ENCODE data around the gene SLC44A3.
A peak's percentile ranks its signal among the peaks of the same experiment; 100 is the strongest.

Gene SLC44A3, protein sequence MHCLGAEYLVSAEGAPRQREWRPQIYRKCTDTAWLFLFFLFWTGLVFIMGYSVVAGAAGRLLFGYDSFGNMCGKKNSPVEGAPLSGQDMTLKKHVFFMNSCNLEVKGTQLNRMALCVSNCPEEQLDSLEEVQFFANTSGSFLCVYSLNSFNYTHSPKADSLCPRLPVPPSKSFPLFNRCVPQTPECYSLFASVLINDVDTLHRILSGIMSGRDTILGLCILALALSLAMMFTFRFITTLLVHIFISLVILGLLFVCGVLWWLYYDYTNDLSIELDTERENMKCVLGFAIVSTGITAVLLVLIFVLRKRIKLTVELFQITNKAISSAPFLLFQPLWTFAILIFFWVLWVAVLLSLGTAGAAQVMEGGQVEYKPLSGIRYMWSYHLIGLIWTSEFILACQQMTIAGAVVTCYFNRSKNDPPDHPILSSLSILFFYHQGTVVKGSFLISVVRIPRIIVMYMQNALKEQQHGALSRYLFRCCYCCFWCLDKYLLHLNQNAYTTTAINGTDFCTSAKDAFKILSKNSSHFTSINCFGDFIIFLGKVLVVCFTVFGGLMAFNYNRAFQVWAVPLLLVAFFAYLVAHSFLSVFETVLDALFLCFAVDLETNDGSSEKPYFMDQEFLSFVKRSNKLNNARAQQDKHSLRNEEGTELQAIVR

DNA sequence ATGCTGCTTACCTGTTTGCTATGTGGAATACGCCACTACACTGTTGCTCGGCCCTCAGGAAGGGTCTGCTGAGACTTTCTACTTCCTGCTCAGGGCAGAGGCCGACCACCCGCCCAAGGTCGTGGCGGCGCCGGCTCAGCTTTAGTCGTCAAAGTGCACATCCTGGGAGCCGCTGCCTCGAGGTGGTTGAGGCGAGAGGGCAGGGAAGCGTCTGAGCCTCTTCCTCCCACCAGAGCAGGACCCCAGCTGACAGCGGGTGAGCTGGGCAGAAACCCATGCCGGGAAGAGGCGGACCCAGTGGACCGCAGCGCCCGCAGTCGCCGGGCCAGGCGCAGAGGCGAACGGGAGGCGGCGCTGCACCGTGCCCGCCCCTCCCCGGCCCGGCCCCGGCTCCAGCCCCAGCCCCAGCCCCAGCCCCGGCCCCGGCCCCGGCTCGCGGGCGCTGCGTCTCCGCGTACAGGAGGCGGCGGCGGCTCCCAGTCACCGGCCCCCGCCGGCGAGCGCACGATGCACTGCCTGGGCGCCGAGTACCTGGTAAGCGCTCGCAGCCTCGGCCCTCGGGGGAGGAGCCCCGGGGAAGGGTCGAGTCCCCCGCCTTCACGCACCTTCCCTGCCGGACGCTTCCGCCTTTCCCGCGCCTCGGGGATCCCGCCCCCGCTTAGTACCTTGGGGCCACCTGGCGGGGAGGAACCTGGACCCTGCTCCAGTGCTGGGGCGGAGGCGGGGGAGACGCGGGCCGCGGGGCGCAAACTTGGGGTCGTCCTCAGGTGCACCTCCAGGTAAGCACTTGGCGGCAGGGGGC, at the start of gene SLC44A3:
TSS of gene SLC44A3 (plus strand) at position 413 of the 802 bp plus-strand sequence. CDS start at position 508, 95 bp downstream.
- H2AFZ ChIP-seq (ENCODE audit: low read length): peak within 1 kb of the TSS; percentile 94
- H3K9me3 ChIP-seq (ENCODE audit: insufficient read depth, low read depth, low read length): peaks cover 4% of the 10 kb centered on the region; the same call in 1 of the 2 replicates
- TF ChIP-seq, protein P1, sequence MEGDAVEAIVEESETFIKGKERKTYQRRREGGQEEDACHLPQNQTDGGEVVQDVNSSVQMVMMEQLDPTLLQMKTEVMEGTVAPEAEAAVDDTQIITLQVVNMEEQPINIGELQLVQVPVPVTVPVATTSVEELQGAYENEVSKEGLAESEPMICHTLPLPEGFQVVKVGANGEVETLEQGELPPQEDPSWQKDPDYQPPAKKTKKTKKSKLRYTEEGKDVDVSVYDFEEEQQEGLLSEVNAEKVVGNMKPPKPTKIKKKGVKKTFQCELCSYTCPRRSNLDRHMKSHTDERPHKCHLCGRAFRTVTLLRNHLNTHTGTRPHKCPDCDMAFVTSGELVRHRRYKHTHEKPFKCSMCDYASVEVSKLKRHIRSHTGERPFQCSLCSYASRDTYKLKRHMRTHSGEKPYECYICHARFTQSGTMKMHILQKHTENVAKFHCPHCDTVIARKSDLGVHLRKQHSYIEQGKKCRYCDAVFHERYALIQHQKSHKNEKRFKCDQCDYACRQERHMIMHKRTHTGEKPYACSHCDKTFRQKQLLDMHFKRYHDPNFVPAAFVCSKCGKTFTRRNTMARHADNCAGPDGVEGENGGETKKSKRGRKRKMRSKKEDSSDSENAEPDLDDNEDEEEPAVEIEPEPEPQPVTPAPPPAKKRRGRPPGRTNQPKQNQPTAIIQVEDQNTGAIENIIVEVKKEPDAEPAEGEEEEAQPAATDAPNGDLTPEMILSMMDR (conservative IDR thresholded peaks at IDR 0.05; ENCODE audit: low read length): peak; percentile 15; the same call in 1 of the 2 replicates
- no peak for TF ChIP-seq EZH2phosphoT487 (IDR thresholded peaks at IDR 0.05; ENCODE audit: borderline replicate concordance)
- H3K27me3 ChIP-seq (ENCODE audit: insufficient read depth, low read length, poor library complexity, severe bottlenecking): no peaks in the 10 kb centered on the region
- peak within 1 kb of the TSS; percentile 70 for H3K9ac ChIP-seq (ENCODE audit: low read depth, low read length, poor library complexity, severe bottlenecking)
- H3F3A ChIP-seq (ENCODE audit: low read depth): no peaks in the 10 kb centered on the region
- no peaks in the 10 kb centered on the region for H3K36me3 ChIP-seq (ENCODE audit: insufficient read depth, low read length)
- peaks cover 12% of the 10 kb centered on the region for H3K79me2 ChIP-seq (ENCODE audit: insufficient read depth, low read length)
- H3K4me2 ChIP-seq (ENCODE audit: low read depth, low read length, poor library complexity, severe bottlenecking): peak within 1 kb of the TSS; percentile 97
- peaks cover 35% of the 10 kb centered on the region for H3K4me1 ChIP-seq (ENCODE audit: insufficient read depth, low read length, poor library complexity, severe bottlenecking)
- peak within 1 kb of the TSS; percentile 85 for H3K4me3 ChIP-seq (ENCODE audit: low read length, poor library complexity, severe bottlenecking)
- no peaks in the 10 kb centered on the region for H3K9me2 ChIP-seq (replicated peaks; ENCODE audit: low read depth, low read length)
- H4K20me1 ChIP-seq (ENCODE audit: insufficient read depth, low read length, poor library complexity, severe bottlenecking): no peaks in the 10 kb centered on the region

DNA sequence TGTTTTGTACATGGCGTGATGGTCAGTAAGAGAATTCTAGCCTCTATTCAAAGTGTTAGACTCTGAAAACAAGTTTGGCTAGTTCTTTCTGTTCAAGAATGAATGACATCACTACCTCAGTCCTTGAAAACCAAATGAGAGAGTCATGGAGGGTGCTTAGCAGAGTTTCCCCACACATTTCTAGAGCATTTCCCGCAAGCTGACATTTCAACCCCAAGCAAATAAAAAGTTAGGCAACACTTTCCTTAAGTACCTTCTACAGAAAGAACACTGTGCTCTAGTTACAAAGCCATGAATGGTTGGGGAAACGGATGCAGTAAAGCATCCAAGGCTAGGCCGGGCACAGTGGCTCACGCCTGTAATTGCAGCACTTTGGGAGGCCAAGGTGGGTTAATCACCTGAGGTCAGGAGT, 47.9 kb upstream of the SLC44A3 start:
- peaks cover 14% of the 10 kb centered on the region for H3K4me1 ChIP-seq (ENCODE audit: insufficient read depth, low read length, poor library complexity, severe bottlenecking)
- H3K27me3 ChIP-seq (ENCODE audit: insufficient read depth, low read length, poor library complexity, severe bottlenecking): no peaks in the 10 kb centered on the region
- no peak overlapping the region for H3K4me2 ChIP-seq (ENCODE audit: low read depth, low read length, poor library complexity, severe bottlenecking)
- H3K9ac ChIP-seq (ENCODE audit: low read depth, low read length, poor library complexity, severe bottlenecking): no peak overlapping the region
- no peaks in the 10 kb centered on the region for H3K36me3 ChIP-seq (ENCODE audit: insufficient read depth, low read length)
- no peaks in the 10 kb centered on the region for H4K20me1 ChIP-seq (ENCODE audit: insufficient read depth, low read length, poor library complexity, severe bottlenecking)
- no peak overlapping the region for H3K4me3 ChIP-seq (ENCODE audit: low read length, poor library complexity, severe bottlenecking)
- H3F3A ChIP-seq (ENCODE audit: low read depth): no peaks in the 10 kb centered on the region
- H3K79me2 ChIP-seq (ENCODE audit: insufficient read depth, low read length): no peaks in the 10 kb centered on the region
- TF ChIP-seq, protein P1 (conservative IDR thresholded peaks at IDR 0.05; ENCODE audit: low read length): no peak
- no peak for TF ChIP-seq EZH2phosphoT487 (IDR thresholded peaks at IDR 0.05; ENCODE audit: borderline replicate concordance)
- no peaks in the 10 kb centered on the region for H3K9me3 ChIP-seq (ENCODE audit: insufficient read depth, low read depth, low read length)
- H3K9me2 ChIP-seq (replicated peaks; ENCODE audit: low read depth, low read length): no peaks in the 10 kb centered on the region
- H2AFZ ChIP-seq (ENCODE audit: low read length): no peak overlapping the region

DNA sequence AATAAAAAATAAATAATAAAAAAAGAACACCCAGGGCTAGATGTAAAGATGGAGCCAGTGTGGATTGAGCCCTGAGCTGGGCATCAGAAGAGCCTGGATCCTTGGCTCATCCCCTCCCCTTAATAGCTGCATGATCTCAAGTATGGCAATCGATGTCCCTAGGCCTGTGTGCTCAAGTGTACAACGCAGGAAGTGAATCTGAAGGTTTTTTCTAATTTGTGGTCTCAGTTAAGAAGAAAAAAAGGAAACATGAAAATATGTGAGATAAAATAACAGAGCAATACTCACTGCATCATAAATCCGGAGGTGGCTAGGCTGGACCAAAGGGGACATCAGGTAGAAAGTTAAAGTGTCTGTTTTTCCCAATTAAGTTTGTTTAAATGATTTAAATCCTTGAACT, 47.3 kb upstream of the SLC44A3 start:
- no peaks in the 10 kb centered on the region for H4K20me1 ChIP-seq (ENCODE audit: insufficient read depth, low read length, poor library complexity, severe bottlenecking)
- H3K9me3 ChIP-seq (ENCODE audit: insufficient read depth, low read depth, low read length): no peaks in the 10 kb centered on the region
- H3K79me2 ChIP-seq (ENCODE audit: insufficient read depth, low read length): no peaks in the 10 kb centered on the region
- no peaks in the 10 kb centered on the region for H3K36me3 ChIP-seq (ENCODE audit: insufficient read depth, low read length)
- H3K9me2 ChIP-seq (replicated peaks; ENCODE audit: low read depth, low read length): no peaks in the 10 kb centered on the region
- H3K4me1 ChIP-seq (ENCODE audit: insufficient read depth, low read length, poor library complexity, severe bottlenecking): peaks cover 14% of the 10 kb centered on the region
- no peaks in the 10 kb centered on the region for H3K27me3 ChIP-seq (ENCODE audit: insufficient read depth, low read length, poor library complexity, severe bottlenecking)
- H3F3A ChIP-seq (ENCODE audit: low read depth): no peaks in the 10 kb centered on the region
- no peak overlapping the region for H2AFZ ChIP-seq (ENCODE audit: low read length)
- TF ChIP-seq EZH2phosphoT487 (IDR thresholded peaks at IDR 0.05; ENCODE audit: borderline replicate concordance): no peak
- TF ChIP-seq, protein P1 (conservative IDR thresholded peaks at IDR 0.05; ENCODE audit: low read length): no peak
- peak overlapping the region; percentile 18 for H3K4me2 ChIP-seq (ENCODE audit: low read depth, low read length, poor library complexity, severe bottlenecking)
- no peak overlapping the region for H3K9ac ChIP-seq (ENCODE audit: low read depth, low read length, poor library complexity, severe bottlenecking)
- no peak overlapping the region for H3K4me3 ChIP-seq (ENCODE audit: low read length, poor library complexity, severe bottlenecking)

Data from Loucy (cell line).